ENCODE data around the gene TIGIT.
"Not testable (repeated sequence)": the region's sequence is repeated elsewhere in the genome, so short reads cannot be mapped to it uniquely, and the experiment has no call there.

The TIGIT gene

DNA sequence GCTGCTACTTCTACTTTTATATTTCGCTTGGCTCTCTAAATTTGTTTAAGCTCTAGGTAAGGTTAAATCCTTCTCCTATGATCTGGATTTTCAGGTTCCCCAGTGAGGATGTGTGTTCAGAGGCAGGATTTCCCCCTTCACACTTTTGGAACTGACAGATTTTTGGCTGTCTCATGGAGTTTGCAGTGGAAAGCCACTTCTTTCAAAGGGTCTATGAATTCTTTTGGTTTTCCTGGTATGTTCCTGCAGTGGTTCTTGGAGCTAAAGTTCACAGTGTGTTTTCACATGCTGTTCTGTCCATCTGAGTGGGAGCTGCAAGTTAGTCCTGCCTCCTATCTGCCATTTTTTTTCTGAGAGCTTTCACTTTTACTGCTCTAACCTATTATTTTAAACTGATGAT, 21.6 kb upstream of the TIGIT start:
- Mint-ChIP-seq H3K9me3 (peaks cover 57% of the 10 kb centered on the region), H3K4me1 (no peaks in the 10 kb centered on the region), H3K36me3 (ENCODE audit: low read depth) (no peaks in the 10 kb centered on the region), H3K27me3 (ENCODE audit: low read depth, poor library complexity) (peaks cover 6% of the 10 kb centered on the region), H3K4me3 (no peak overlapping the region), H3K27ac (no peak overlapping the region)
- TF ChIP-seq, protein P1, sequence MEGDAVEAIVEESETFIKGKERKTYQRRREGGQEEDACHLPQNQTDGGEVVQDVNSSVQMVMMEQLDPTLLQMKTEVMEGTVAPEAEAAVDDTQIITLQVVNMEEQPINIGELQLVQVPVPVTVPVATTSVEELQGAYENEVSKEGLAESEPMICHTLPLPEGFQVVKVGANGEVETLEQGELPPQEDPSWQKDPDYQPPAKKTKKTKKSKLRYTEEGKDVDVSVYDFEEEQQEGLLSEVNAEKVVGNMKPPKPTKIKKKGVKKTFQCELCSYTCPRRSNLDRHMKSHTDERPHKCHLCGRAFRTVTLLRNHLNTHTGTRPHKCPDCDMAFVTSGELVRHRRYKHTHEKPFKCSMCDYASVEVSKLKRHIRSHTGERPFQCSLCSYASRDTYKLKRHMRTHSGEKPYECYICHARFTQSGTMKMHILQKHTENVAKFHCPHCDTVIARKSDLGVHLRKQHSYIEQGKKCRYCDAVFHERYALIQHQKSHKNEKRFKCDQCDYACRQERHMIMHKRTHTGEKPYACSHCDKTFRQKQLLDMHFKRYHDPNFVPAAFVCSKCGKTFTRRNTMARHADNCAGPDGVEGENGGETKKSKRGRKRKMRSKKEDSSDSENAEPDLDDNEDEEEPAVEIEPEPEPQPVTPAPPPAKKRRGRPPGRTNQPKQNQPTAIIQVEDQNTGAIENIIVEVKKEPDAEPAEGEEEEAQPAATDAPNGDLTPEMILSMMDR (IDR thresholded peaks at IDR 0.05) = no peak
- no peak for DNase-seq

DNA sequence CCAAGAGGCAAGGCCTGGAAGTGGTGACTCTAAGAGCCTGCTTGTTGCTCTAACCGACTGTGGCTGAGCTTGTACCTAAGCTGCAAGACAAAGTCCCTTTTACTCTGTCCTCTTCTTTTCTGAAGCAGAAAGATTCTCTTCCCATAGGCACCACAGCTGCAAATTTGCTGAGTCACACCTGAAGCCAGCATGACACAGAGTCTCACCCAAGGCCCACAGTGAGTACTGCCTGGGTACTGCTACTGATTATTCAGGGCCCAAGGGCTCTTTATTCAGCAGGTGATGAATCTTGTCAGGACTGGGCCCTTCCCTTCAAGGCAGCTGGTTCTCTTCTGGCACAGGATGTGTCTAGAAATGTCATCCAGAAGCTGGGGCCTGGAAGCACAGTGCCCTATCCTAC, 18.9 kb upstream of the TIGIT start:
- peaks cover 3% of the 10 kb centered on the region for H3K27me3 Mint-ChIP-seq (ENCODE audit: low read depth, poor library complexity)
- H3K27ac Mint-ChIP-seq = no peak overlapping the region
- H3K36me3 Mint-ChIP-seq (ENCODE audit: low read depth) = no peaks in the 10 kb centered on the region
- H3K4me1 Mint-ChIP-seq = no peaks in the 10 kb centered on the region
- H3K9me3 Mint-ChIP-seq = peaks cover 40% of the 10 kb centered on the region
- no peak for DNase-seq
- no peak overlapping the region for H3K4me3 Mint-ChIP-seq
- TF ChIP-seq, protein P1 (IDR thresholded peaks at IDR 0.05) = no peak

DNA sequence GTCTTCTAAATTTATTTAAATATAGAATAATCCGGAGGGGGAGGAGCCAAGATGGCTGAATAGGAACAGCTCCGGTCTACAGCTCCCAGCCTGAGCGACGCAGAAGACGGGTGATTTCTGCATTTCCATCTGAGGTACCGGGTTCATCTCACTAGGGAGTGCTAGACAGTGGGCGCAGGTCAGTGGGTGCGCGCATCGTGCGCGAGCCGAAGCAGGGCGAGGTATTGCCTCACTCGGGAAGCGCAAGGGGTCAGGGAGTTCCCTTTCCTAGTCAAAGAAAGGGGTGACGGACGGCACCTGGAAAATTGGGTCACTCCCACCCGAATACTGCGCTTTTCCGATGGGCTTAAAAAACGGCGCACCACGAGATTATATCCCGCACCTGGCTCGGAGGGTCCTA, 17.0 kb upstream of the TIGIT start:
- peaks cover 26% of the 10 kb centered on the region for H3K9me3 Mint-ChIP-seq
- not testable (repeated sequence) for DNase-seq; H3K27me3 Mint-ChIP-seq (ENCODE audit: low read depth, poor library complexity); H3K27ac Mint-ChIP-seq; H3K4me3 Mint-ChIP-seq; H3K36me3 Mint-ChIP-seq (ENCODE audit: low read depth); H3K4me1 Mint-ChIP-seq

DNA sequence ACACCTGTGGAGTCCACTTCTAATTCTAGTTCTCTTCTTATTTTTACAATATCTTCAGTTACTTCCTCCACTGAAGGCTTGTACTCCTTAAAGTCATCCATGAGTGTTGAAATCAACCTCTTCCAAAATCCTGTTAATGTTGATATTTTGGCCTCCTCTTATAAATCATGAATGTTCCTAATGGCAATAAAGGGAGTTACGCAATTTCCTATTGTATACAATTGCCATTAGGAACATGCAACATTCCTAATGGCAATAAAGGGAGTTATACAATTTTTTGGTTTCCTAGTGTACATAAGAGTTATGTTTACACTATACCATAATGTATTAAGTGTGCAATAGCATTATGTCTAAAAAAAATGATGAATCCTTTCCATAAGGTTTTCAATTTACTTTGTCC, 9.2 kb upstream of the TIGIT start:
- H3K4me1 Mint-ChIP-seq = no peaks in the 10 kb centered on the region
- H3K9me3 Mint-ChIP-seq = peaks cover 6% of the 10 kb centered on the region
- TF ChIP-seq, protein P1 (IDR thresholded peaks at IDR 0.05) = no peak
- H3K4me3 Mint-ChIP-seq = no peak overlapping the region
- no peak overlapping the region for H3K27ac Mint-ChIP-seq
- H3K36me3 Mint-ChIP-seq (ENCODE audit: low read depth) = no peaks in the 10 kb centered on the region
- H3K27me3 Mint-ChIP-seq (ENCODE audit: low read depth, poor library complexity) = no peaks in the 10 kb centered on the region
- DNase-seq = no peak

DNA sequence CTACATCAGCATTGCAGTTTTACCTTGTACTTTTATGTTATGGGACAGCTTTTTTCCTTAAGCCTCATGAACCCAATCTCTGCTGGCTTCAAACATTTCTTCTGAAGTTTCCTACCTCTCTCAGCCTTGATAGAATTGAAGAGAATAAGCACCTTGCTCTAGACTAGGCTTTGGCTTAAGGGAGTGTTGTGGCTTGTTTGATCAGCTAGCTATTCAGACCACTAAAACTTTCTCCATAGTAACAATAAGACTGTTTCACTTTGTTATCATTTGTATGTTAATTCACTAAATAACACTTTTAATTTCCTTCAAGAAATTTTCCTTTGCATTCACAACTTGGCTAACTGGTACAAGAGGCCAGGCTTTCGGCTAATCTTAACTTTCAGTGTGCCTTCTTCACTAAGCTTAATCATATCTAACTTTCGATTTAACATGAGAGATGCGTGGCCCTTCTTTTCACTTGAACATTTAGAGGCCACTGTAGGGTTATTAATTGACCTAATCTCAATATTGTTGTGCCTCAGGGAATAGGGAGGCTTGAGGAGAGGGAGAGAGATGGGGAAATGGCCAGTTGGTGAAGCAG, 8.1 kb upstream of the TIGIT start:
- Mint-ChIP-seq H3K27me3 (ENCODE audit: low read depth, poor library complexity) (peaks cover 3% of the 10 kb centered on the region), H3K4me1 (no peaks in the 10 kb centered on the region), H3K27ac (no peak overlapping the region), H3K4me3 (no peak overlapping the region), H3K36me3 (ENCODE audit: low read depth) (no peaks in the 10 kb centered on the region), H3K9me3 (peaks cover 6% of the 10 kb centered on the region)
- TF ChIP-seq, protein P1 (IDR thresholded peaks at IDR 0.05) = no peak
- no peak for DNase-seq

DNA sequence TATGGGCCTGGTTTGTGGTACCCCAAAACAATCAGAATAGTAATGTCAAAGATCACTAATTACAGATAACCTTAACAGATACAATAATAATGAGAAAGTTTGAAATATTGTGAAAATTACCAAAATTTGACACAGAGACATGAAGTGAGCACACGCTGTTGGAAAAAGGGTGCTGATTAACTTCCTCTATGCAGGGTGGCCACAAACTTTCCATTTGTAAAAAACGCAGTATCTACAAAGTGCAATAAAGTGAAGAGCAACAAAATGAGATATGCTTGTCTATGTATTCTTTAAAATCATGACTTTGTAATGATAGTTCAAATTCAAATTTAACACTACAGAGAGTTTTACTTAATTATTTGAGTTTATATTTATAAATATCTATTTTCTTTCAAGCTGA, 7.6 kb upstream of the TIGIT start:
- TF ChIP-seq, protein P1 (IDR thresholded peaks at IDR 0.05) = no peak
- no peak overlapping the region for H3K27ac Mint-ChIP-seq
- H3K27me3 Mint-ChIP-seq (ENCODE audit: low read depth, poor library complexity) = peaks cover 3% of the 10 kb centered on the region
- DNase-seq = no peak
- H3K36me3 Mint-ChIP-seq (ENCODE audit: low read depth) = no peaks in the 10 kb centered on the region
- no peak overlapping the region for H3K4me3 Mint-ChIP-seq
- H3K4me1 Mint-ChIP-seq = no peaks in the 10 kb centered on the region
- H3K9me3 Mint-ChIP-seq = peaks cover 6% of the 10 kb centered on the region

Measured in nephron progenitor cell (in vitro differentiated cells).